GM23338 (cell line): ENCODE measurements around the gene PHF10. TPM values are rescaled to one million over a fixed set of nuclear protein-coding genes. Genes with fewer than 3 reads are reported as not detected.

Source experiments
- ATAC-seq: fragments of 200-7000 bp; cut with Tn5 transposase; 3 replicates; pipeline ENCODE4 v1.9.1; 2020
- DNase-seq: peaks from one replicate; pipeline ENCODE4 v3.0.0-alpha.2; 2015; ENCODE audit warnings: low spot score
- H2AFZ ChIP-seq: fragments of 200-600 bp; sonication (generic); 2 replicates; pipeline ENCODE4 v1.8.0; 2016; ENCODE audit warnings: antibody characterized with exemption, mild to moderate bottlenecking, moderate library complexity
- H3F3A ChIP-seq: fragments of 200-600 bp; sonication (generic); replicated peaks from 2 replicates; pipeline ENCODE4 v1.8.0; 2017; ENCODE audit warnings: antibody characterized with exemption, mixed run types, low read depth
- H3K27ac ChIP-seq: fragments of 200-600 bp; sonication (generic); 2 replicates; pipeline ENCODE4 v1.6.1; 2016; ENCODE audit warnings: low read depth
- H3K27me3 ChIP-seq: fragments of 200-600 bp; sonication (generic); 2 replicates; pipeline ENCODE4 v1.8.0; 2016; ENCODE audit warnings: mild to moderate bottlenecking, mixed run types, moderate library complexity; ENCODE audit not compliant: insufficient read depth
- H3K36me3 ChIP-seq: fragments of 200-600 bp; sonication (generic); 2 replicates; pipeline ENCODE4 v1.8.0; 2016; ENCODE audit warnings: mild to moderate bottlenecking; ENCODE audit not compliant: insufficient read depth
- H3K4me1 ChIP-seq: fragments of 200-600 bp; sonication (generic); 2 replicates; pipeline ENCODE4 v1.8.0; 2016; ENCODE audit warnings: mild to moderate bottlenecking, moderate library complexity; ENCODE audit not compliant: insufficient read depth
- H3K4me2 ChIP-seq: fragments of 200-600 bp; sonication (generic); 2 replicates; pipeline ENCODE4 v1.7.1; 2017; ENCODE audit warnings: mixed run types
- H3K4me3 ChIP-seq: fragments of 200-600 bp; sonication (generic); 2 replicates; pipeline ENCODE4 v1.6.1; 2016; ENCODE audit warnings: mixed run types
- H3K79me2 ChIP-seq: fragments of 200-600 bp; sonication (generic); replicated peaks from 2 replicates; pipeline ENCODE4 v1.8.0; 2017; ENCODE audit warnings: mild to moderate bottlenecking; ENCODE audit not compliant: insufficient read depth
- H3K9me2 ChIP-seq: fragments of 200-600 bp; sonication (generic); 2 replicates; pipeline ENCODE4 v1.8.0; 2017; ENCODE audit not compliant: insufficient read depth
- H4K20me1 ChIP-seq: fragments of 200-600 bp; sonication (generic); replicated peaks from 2 replicates; pipeline ENCODE4 v1.8.0; 2017; ENCODE audit warnings: mild to moderate bottlenecking; ENCODE audit not compliant: insufficient read depth
- H3K27ac Mint-ChIP-seq: 2 replicates; pipeline ENCODE4 v1.8.0; 2020; ENCODE audit warnings: inconsistent platforms, mild to moderate bottlenecking, moderate library complexity, mixed read lengths
- H3K27me3 Mint-ChIP-seq: 3 replicates; pipeline ENCODE4 v1.8.0; 2022; ENCODE audit warnings: low read depth, mild to moderate bottlenecking, moderate library complexity, mixed read lengths, inconsistent platforms; ENCODE audit not compliant: insufficient read depth, poor library complexity
- H3K36me3 Mint-ChIP-seq: 3 replicates; pipeline ENCODE4 v1.8.0; 2021; ENCODE audit warnings: low read depth, mild to moderate bottlenecking, inconsistent platforms, moderate library complexity, mixed read lengths
- H3K4me1 Mint-ChIP-seq: 3 replicates; pipeline ENCODE4 v1.8.0; 2020; ENCODE audit warnings: mild to moderate bottlenecking, inconsistent platforms, mixed read lengths
- H3K4me3 Mint-ChIP-seq: 3 replicates; pipeline ENCODE4 v1.8.0; 2021; ENCODE audit warnings: moderate library complexity, mild to moderate bottlenecking, inconsistent platforms, mixed read lengths
- H3K9me3 Mint-ChIP-seq: 3 replicates; pipeline ENCODE4 v1.8.0; 2020; ENCODE audit warnings: moderate library complexity, mild to moderate bottlenecking, inconsistent platforms, mixed read lengths
- STAT1 ChIP-seq: IDR thresholded peaks from one replicate; pipeline ENCODE4 v1.6.1; 2016; ENCODE audit warnings: antibody characterized with exemption; ENCODE audit not compliant: unreplicated experiment
- polyA plus RNA-seq: library from polyadenylated mRNA; unstranded; fragments of >200 nt; fragmentation: Nextera tagmentation; extraction: Ambion mirVana; gene quantifications from 2 replicates; pipeline ENCODE4 v1.2.1, GENCODE V29; 2016
- total RNA-seq: library from RNA; depleted of rRNA; stranded (reverse); fragments of >200 nt; shearing (Covaris generic); gene quantifications from 2 replicates; pipeline ENCODE4 v1.2.3, GENCODE V29; 2014
- TF ChIP-seq, protein P1 (sequence below), 2 experiments: fragments of 200-600 bp in 1 of 2; sonication (generic) in 1 of 2; conservative IDR thresholded peaks; 2 replicates each; pipeline versions ENCODE4 v1.5.1 to v1.6.1; 2016 to 2017; ENCODE audit warnings: antibody characterized with exemption in 2 of 2, low read depth in 2 of 2, mild to moderate bottlenecking in 2 of 2, moderate library complexity in 1 of 2
- TF ChIP-seq, protein P2 (sequence below): fragments of 250-450 bp; sonication (Bioruptor Pico); IDR thresholded peaks from 2 replicates; pipeline ENCODE4 v1.5.0; 2020; ENCODE audit warnings: mild to moderate bottlenecking, moderate library complexity

The PHF10 gene
- total and polyA plus RNA-seq, 2 experiments from 2014 or later: 16.5 to 44.7 TPM

DNA sequence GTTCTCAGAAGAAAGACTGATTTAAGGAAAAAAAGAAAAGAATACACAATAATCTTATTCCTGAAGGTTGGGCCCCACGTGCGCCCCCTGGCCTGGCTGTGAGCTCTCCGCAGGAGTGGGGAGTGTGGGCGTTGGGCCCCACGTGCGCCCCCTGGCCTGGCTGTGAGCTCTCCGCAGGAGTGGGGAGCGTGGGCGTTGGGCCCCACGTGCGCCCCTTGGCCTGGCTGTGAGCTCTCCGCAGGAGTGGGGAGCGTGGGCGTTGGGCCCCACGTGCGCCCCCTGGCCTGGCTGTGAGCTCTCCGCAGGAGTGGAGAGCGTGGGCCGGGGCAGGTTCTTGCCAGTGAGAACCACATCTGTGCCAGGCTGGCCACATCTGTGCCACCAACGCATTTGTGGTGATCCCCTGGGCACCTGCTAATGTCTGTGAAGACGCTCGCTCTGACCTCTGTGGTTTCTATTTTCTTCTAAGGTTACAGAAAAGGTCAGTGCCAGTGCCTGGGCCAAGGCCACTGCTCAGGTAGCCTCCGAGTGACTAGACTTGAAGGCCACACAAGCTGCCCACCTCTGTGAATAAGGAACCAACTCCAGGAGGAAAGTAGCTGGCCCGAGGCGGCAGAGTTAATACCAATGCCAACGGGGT lies 63.4 kb downstream of the PHF10 start:
- Histone ChIP-seq H3K36me3 (peaks cover 18% of the 10 kb centered on the region), H2AFZ (no peak overlapping the region)
- peaks cover 7% of the 10 kb centered on the region for H3K9me3 Mint-ChIP-seq

More for the DNA sequence above, 63.4 kb downstream of the PHF10 start:
- no peaks in the 10 kb centered on the region for H3K9me2 ChIP-seq
- H3K4me3 ChIP-seq: no peak overlapping the region
- no peaks in the 10 kb centered on the region for H3F3A ChIP-seq
- H3K27me3 ChIP-seq: no peaks in the 10 kb centered on the region
- H3K4me1 Mint-ChIP-seq: peaks cover 3% of the 10 kb centered on the region; the same call in 1 of the 3 replicates
- no peak overlapping the region for H3K27ac Mint-ChIP-seq
- no peak for TF ChIP-seq STAT1
- TF ChIP-seq, protein P1, sequence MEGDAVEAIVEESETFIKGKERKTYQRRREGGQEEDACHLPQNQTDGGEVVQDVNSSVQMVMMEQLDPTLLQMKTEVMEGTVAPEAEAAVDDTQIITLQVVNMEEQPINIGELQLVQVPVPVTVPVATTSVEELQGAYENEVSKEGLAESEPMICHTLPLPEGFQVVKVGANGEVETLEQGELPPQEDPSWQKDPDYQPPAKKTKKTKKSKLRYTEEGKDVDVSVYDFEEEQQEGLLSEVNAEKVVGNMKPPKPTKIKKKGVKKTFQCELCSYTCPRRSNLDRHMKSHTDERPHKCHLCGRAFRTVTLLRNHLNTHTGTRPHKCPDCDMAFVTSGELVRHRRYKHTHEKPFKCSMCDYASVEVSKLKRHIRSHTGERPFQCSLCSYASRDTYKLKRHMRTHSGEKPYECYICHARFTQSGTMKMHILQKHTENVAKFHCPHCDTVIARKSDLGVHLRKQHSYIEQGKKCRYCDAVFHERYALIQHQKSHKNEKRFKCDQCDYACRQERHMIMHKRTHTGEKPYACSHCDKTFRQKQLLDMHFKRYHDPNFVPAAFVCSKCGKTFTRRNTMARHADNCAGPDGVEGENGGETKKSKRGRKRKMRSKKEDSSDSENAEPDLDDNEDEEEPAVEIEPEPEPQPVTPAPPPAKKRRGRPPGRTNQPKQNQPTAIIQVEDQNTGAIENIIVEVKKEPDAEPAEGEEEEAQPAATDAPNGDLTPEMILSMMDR (conservative IDR thresholded peaks at IDR 0.05; ENCODE audit: low read depth in 2 of 2): peak in 1 of 2 experiments; percentile 31; a peak in 2 of 4 replicates
- TF ChIP-seq, protein P2, sequence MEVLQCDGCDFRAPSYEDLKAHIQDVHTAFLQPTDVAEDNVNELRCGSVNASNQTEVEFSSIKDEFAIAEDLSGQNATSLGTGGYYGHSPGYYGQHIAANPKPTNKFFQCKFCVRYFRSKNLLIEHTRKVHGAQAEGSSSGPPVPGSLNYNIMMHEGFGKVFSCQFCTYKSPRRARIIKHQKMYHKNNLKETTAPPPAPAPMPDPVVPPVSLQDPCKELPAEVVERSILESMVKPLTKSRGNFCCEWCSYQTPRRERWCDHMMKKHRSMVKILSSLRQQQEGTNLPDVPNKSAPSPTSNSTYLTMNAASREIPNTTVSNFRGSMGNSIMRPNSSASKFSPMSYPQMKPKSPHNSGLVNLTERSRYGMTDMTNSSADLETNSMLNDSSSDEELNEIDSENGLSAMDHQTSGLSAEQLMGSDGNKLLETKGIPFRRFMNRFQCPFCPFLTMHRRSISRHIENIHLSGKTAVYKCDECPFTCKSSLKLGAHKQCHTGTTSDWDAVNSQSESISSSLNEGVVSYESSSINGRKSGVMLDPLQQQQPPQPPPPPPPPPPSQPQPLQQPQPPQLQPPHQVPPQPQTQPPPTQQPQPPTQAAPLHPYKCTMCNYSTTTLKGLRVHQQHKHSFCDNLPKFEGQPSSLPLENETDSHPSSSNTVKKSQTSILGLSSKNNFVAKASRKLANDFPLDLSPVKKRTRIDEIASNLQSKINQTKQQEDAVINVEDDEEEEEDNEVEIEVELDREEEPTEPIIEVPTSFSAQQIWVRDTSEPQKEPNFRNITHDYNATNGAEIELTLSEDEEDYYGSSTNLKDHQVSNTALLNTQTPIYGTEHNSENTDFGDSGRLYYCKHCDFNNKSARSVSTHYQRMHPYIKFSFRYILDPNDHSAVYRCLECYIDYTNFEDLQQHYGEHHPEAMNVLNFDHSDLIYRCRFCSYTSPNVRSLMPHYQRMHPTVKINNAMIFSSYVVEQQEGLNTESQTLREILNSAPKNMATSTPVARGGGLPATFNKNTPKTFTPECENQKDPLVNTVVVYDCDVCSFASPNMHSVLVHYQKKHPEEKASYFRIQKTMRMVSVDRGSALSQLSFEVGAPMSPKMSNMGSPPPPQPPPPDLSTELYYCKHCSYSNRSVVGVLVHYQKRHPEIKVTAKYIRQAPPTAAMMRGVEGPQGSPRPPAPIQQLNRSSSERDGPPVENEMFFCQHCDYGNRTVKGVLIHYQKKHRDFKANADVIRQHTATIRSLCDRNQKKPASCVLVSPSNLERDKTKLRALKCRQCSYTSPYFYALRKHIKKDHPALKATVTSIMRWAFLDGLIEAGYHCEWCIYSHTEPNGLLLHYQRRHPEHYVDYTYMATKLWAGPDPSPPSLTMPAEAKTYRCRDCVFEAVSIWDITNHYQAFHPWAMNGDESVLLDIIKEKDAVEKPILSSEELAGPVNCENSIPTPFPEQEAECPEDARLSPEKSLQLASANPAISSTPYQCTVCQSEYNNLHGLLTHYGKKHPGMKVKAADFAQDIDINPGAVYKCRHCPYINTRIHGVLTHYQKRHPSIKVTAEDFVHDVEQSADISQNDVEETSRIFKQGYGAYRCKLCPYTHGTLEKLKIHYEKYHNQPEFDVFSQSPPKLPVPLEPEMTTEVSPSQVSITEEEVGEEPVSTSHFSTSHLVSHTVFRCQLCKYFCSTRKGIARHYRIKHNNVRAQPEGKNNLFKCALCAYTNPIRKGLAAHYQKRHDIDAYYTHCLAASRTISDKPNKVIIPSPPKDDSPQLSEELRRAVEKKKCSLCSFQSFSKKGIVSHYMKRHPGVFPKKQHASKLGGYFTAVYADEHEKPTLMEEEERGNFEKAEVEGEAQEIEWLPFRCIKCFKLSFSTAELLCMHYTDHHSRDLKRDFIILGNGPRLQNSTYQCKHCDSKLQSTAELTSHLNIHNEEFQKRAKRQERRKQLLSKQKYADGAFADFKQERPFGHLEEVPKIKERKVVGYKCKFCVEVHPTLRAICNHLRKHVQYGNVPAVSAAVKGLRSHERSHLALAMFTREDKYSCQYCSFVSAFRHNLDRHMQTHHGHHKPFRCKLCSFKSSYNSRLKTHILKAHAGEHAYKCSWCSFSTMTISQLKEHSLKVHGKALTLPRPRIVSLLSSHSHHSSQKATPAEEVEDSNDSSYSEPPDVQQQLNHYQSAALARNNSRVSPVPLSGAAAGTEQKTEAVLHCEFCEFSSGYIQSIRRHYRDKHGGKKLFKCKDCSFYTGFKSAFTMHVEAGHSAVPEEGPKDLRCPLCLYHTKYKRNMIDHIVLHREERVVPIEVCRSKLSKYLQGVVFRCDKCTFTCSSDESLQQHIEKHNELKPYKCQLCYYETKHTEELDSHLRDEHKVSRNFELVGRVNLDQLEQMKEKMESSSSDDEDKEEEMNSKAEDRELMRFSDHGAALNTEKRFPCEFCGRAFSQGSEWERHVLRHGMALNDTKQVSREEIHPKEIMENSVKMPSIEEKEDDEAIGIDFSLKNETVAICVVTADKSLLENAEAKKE (CRISPR knock-in tag): no peak
- no peaks in the 10 kb centered on the region for H3K4me1 ChIP-seq
- no peak overlapping the region for H3K4me3 Mint-ChIP-seq
- peaks cover 82% of the 10 kb centered on the region for H3K36me3 Mint-ChIP-seq
- peaks cover 4% of the 10 kb centered on the region for H3K27me3 Mint-ChIP-seq
- H4K20me1 ChIP-seq: peaks cover 5% of the 10 kb centered on the region; the same call in 1 of the 2 replicates
- no peak overlapping the region for H3K4me2 ChIP-seq
- H3K27ac ChIP-seq: no peak overlapping the region
- H3K79me2 ChIP-seq: no peaks in the 10 kb centered on the region
- DNase-seq (no peak), ATAC-seq (no peak)
